HUES48 (cell line): ENCODE results near the gene RERG.

ENCODE experiments used
- H3K27ac ChIP-seq: one replicate; pipeline ENCODE4 v1.7.0; 2013; ENCODE audit warnings: low read depth, low read length, inconsistent platforms
- H3K27me3 ChIP-seq: 2 replicates; pipeline ENCODE4 v1.6.1; 2013; ENCODE audit warnings: mild to moderate bottlenecking, low read length; ENCODE audit not compliant: control insufficient read depth, insufficient read depth
- H3K36me3 ChIP-seq: 2 replicates; pipeline ENCODE4 v1.6.1; 2013; ENCODE audit warnings: low read length; ENCODE audit not compliant: control insufficient read depth, insufficient read depth
- H3K4me1 ChIP-seq: 2 replicates; pipeline ENCODE4 v1.6.1; 2013; ENCODE audit warnings: mild to moderate bottlenecking, low read length; ENCODE audit not compliant: control insufficient read depth, insufficient read depth
- H3K4me3 ChIP-seq: 2 replicates; pipeline ENCODE4 v1.5.1; 2013; ENCODE audit warnings: mild to moderate bottlenecking, low read depth, low read length
- H3K9ac ChIP-seq: 2 replicates; pipeline ENCODE4 v1.6.1; 2013; ENCODE audit warnings: mild to moderate bottlenecking, low read depth, low read length, moderate library complexity
- H3K9me3 ChIP-seq: 2 replicates; pipeline ENCODE4 v1.6.1; 2013; ENCODE audit warnings: low read length; ENCODE audit not compliant: control insufficient read depth, insufficient read depth

The RERG gene

DNA sequence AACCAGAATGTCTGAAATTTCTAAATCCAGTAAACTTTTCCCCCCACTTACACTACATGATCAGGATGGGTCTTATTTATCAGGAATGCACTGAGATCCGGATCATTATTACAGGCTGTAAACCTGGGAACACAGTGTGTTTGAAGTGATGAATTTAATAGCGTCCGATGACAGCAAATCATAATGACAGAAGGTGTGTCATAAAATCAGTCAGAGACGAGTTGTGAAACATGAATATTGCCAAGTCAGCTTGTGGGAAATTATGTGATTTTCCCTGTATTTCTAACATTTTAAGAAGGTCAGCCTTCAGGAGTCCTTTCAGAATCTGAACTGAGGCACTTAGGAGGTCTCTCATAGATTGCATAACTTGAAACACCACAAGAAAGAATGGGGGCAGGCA lies 36.7 kb downstream of the RERG start:
- H3K27ac ChIP-seq = no peak overlapping the region
- H3K9ac ChIP-seq = no peak overlapping the region
- H3K27me3 ChIP-seq = no peaks in the 10 kb centered on the region
- no peaks in the 10 kb centered on the region for H3K9me3 ChIP-seq
- no peaks in the 10 kb centered on the region for H3K36me3 ChIP-seq
- no peaks in the 10 kb centered on the region for H3K4me1 ChIP-seq
- no peak overlapping the region for H3K4me3 ChIP-seq

DNA sequence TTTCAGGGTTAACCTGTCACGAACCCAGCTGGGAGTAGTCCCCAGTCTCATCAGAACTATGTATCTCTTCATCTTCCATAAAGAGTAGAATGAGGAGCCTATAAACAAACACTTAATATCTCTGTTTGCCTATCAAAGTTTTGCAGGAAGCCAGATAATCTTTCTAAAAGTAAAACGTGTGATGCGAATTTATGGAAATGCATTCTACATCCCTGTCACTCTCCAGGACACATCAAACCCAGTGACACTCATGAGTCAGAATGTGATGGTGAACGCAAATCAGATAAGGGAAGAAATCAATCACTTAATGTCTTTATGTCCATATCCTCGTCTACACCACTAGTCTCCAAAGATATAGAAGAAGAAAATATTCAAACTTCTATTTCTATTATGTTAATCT lies 37.4 kb downstream of the RERG start:
- no peak overlapping the region for H3K27ac ChIP-seq
- H3K4me1 ChIP-seq = no peaks in the 10 kb centered on the region
- H3K9me3 ChIP-seq = no peaks in the 10 kb centered on the region

DNA sequence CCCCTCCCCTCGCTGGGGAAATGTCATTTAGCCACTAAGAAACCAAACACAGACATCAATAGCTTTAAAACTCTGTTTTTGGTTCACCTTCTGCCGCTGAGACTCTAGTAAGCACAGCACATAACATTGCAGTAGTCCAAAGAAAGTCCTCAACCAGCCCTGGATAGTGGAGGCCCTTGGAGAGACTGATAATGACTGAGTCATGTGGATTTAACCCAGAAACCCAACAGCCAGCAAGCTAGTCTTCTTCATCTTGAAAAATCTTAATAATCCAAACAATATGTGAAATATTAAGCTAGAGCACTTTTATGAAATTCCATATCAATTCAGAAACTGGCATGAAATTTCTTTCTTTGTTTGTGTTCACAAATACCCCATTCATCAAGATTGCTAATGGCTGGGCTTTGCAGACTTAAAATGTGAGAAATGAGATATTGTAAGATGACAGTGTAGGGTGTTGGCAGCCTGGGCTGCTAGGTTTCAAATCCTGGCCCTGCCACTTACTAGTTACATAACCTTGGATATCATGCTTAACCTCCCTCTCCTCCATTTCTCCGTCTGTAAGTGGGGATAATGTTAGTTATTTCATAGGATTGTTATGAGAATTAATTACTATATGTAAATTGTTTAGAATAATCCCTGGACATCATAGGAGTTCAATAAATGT lies 40.1 kb downstream of the RERG start:
- H3K27ac ChIP-seq = no peak overlapping the region

More for the DNA sequence above, 37.4 kb downstream of the RERG start:
- Histone ChIP-seq H3K9ac (no peak overlapping the region), H3K4me3 (no peak overlapping the region), H3K36me3 (no peaks in the 10 kb centered on the region), H3K27me3 (no peaks in the 10 kb centered on the region)

DNA sequence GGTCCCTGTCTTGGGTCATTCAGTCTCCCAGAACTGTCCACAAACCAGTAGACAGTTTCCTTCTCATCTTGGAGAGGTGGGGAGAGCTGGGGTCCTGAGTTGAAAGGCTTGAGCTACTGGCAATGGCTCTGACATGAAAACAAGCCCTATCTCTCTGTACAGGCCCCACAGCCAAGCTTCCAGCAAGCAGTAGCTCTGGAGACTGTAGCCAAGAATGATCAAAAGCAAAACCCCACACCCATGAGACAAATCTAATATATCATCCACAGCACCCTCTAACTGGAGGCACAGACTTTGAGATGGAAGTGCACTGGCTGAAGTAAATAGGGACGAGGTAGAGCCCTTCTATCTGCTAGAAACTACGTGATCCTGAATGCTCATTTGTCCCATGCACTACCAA lies 40.9 kb downstream of the RERG start:
- Histone ChIP-seq H3K36me3 (no peaks in the 10 kb centered on the region), H3K27ac (no peak overlapping the region), H3K4me1 (no peaks in the 10 kb centered on the region; the same call in 1 of the 2 replicates), H3K27me3 (no peaks in the 10 kb centered on the region), H3K9me3 (no peaks in the 10 kb centered on the region), H3K4me3 (no peak overlapping the region), H3K9ac (no peak overlapping the region)

More for the DNA sequence above, 40.1 kb downstream of the RERG start:
- Histone ChIP-seq H3K4me1 (no peaks in the 10 kb centered on the region), H3K36me3 (no peaks in the 10 kb centered on the region), H3K27me3 (no peaks in the 10 kb centered on the region), H3K9me3 (no peaks in the 10 kb centered on the region), H3K4me3 (no peak overlapping the region), H3K9ac (no peak overlapping the region)

DNA sequence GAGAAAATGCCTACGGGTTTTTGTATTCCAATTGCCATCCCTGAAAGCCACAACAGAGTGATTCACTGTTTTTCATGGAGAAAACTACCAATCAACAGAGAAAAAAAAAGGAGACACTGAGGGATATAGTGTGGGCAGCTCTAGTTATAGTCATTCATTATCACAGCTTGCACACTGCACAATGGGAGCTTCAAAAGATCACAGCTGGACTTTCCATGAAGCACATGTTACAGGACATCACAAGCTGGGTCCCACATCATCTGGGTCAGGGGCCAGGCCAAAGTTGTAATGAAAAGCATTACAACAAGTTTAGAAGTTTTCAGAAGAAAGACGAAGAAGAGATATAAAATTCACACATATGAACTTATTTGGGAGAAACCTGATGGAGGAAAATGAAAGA lies 41.5 kb downstream of the RERG start:
- Histone ChIP-seq H3K36me3 (no peaks in the 10 kb centered on the region), H3K4me3 (no peak overlapping the region), H3K9me3 (no peaks in the 10 kb centered on the region), H3K27me3 (no peaks in the 10 kb centered on the region), H3K27ac (no peak overlapping the region), H3K9ac (no peak overlapping the region), H3K4me1 (no peaks in the 10 kb centered on the region; the same call in 1 of the 2 replicates)

DNA sequence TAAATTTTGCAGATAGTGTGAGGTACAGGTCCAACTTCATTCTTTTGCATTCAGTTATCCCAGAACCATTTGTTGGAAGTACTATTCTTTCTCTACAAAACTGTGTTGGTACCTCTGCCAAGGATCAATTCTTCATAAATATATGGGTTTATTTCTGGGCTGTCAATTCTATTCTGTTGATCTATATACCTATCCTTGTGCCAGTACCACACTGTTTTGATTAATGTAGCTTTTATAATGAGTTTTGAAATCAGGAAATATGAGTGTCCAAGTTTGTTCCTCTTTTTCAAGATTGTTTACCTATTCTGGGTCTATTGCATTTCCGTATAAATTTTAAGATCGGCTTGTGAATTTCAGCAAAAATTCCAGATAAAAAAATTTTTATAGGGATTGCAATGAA lies 48.1 kb downstream of the RERG start:
- Histone ChIP-seq H3K9ac (no peak overlapping the region), H3K27me3 (no peaks in the 10 kb centered on the region), H3K4me1 (no peaks in the 10 kb centered on the region; the same call in 1 of the 2 replicates), H3K27ac (no peak overlapping the region), H3K36me3 (no peaks in the 10 kb centered on the region), H3K4me3 (no peak overlapping the region), H3K9me3 (no peaks in the 10 kb centered on the region)

DNA sequence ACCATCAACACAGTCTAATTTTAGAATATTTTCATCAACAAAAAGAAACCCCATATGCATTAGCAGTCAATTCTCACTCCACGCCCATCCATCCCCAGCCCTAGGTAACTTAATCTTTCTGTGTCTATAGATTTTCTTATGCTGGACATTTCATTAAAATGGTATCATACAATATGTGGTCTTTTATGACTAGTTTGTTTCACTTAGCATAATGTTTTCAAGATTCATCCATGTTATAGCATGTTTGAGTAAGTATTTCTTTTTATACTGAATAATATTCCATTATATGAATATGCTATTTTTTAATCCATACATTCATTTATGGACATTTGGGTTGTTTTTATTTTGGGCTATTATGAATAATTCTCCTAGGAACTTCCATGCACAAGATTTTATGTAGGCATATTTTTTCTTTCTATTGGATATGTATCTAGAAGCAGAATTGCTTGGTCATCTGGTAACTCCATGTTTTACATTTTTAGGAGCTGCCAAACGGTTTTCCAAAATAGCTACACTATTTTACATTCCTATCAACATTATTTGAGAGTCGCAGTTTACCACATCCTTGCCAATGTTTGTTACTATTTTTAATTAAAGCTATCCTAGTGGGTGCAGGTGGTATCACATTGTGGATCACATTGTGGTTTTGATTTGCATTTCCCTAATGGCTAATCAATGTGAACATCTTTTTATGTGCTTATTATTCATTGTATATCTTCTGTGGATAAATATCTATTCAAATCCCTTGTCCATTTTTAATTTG lies 49.0 kb downstream of the RERG start:
- H3K9me3 ChIP-seq = no peaks in the 10 kb centered on the region
- no peaks in the 10 kb centered on the region for H3K36me3 ChIP-seq

DNA sequence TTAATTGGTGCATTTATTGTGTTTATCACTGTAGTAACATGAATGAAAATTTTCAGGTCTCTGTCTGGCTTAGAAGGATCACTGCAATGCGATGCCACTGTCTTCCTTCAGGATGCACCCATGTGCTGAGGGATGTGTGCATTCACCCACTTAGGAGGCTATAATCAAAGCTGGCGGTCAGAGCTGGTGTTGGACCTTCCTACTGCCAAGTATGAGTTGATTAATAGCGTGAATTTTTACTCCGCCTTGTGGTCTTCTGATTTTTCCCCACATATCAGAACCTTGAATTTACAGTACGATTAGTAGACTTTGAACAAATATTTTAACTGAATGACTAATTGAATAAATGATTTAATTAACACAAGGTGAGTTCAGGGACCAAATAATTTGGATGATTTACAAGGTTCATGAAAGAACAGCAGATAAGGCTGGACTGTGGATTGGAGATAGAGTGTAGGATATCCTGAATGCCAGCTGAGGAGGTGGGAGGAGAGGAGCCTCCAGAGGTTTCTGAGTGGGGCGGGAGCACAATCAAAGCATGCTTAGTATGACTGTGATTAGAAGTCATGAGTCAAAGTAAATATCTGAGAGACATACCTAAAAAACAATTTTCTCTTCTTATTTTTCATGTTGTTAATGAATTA lies 50.1 kb downstream of the RERG start:
- Histone ChIP-seq H3K9ac (no peak overlapping the region), H3K27me3 (no peaks in the 10 kb centered on the region), H3K9me3 (no peaks in the 10 kb centered on the region), H3K4me3 (no peak overlapping the region), H3K27ac (no peak overlapping the region), H3K4me1 (no peaks in the 10 kb centered on the region; the same call in 1 of the 2 replicates), H3K36me3 (no peaks in the 10 kb centered on the region)

More for the DNA sequence above, 49.0 kb downstream of the RERG start:
- H3K4me1 ChIP-seq = no peaks in the 10 kb centered on the region; the same call in 1 of the 2 replicates
- no peak overlapping the region for H3K27ac ChIP-seq
- H3K27me3 ChIP-seq = no peaks in the 10 kb centered on the region
- H3K9ac ChIP-seq = no peak overlapping the region
- no peak overlapping the region for H3K4me3 ChIP-seq

DNA sequence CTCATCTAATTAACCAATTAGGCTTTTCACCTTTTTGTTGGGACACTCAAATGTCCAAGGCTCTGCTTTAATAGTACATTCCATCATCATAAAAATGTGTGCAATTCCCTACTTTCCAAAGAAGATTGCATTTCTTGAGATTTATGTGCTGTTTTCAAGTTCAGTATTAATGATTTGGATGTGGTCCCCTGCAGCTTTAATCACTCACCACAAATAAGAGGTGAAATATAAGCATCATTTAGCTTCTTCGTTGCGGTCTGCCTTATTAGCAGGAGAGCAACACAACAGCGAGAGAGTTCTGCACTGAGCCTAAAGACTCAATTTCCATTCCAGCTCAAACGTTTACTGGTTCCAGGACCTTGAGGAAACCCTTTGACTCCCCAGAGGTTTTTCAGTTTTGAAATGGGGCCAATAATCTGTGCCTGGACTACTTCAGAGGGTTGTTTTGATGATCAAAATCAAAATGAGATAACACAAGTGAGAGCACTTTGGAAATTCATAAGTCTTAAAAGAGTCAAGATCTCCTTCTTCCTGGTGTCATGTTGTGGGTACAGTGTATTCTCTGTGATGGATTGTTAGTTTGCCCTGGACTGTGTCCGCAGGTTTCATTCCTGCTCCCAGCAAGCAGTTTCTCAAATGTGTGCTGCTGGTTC lies 53.1 kb downstream of the RERG start:
- Histone ChIP-seq H3K36me3 (no peaks in the 10 kb centered on the region), H3K9ac (no peak overlapping the region), H3K4me3 (no peak overlapping the region), H3K9me3 (no peaks in the 10 kb centered on the region), H3K4me1 (no peaks in the 10 kb centered on the region), H3K27ac (no peak overlapping the region), H3K27me3 (no peaks in the 10 kb centered on the region)

DNA sequence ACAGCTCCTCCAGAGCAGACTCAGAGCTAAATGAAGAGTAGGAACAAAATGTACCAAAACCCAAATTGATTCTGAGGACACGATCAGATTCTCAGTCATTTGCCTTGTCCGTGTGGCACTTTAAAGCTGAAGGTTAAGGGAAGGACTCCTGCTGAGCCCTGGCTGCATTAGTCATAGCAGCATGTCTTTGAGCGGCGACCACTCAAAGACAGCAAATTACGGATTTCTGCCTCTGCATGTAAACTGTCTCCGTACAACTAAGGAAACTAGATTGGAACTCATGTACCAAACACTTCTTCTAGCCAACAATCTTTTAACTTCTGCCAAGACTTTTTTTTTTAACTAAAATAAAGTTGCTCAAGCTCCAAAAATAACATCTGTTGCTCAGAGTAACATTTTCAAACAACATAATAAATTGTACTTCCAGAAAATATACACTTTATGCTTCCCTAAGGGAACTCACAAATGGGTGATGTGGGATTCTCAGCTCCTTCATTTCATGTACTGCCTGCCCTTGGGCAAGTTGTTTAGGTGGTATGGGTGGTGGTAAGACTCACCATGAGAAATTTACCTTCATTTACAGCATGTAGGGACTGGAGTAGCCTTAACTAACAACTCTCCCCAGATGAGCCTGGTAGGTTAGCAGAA lies 56.1 kb downstream of the RERG start:
- Histone ChIP-seq H3K4me3 (no peak overlapping the region), H3K27ac (no peak overlapping the region), H3K27me3 (no peaks in the 10 kb centered on the region), H3K9ac (no peak overlapping the region), H3K4me1 (no peaks in the 10 kb centered on the region), H3K36me3 (no peaks in the 10 kb centered on the region), H3K9me3 (no peaks in the 10 kb centered on the region)
